ELF-1 (cell line): Measurements from ENCODE around the gene SAMSN1.
A peak's percentile ranks its signal among the peaks of the same experiment; 100 is the strongest.
"Not testable (repeated sequence)": the region's sequence is repeated elsewhere in the genome, so short reads cannot be mapped to it uniquely, and the experiment has no call there.

Source experiments
- DNase-seq: peaks from one replicate; pipeline ENCODE4 v3.0.0-alpha.2; 2016; ENCODE audit warnings: low read depth, low spot score

SAMSN1 gene

GRCh38 chr21:14528815-14529214, 17.3 kb downstream of the SAMSN1 start:
- no peak for DNase-seq

- DNase-seq = no peak
Observed at GRCh38 chr21:14527696-14528652, 18.1 kb downstream of the SAMSN1 start.

GRCh38 chr21:14526836-14527695, 19.0 kb downstream of the SAMSN1 start:
- DNase-seq = no peak

GRCh38 chr21:14526199-14526598, 19.9 kb downstream of the SAMSN1 start:
- DNase-seq = no peak

- DNase-seq = no peak
Observed at GRCh38 chr21:14523234-14523633, 22.9 kb downstream of the SAMSN1 start.

- no peak for DNase-seq
Observed at GRCh38 chr21:14522736-14523135, 23.4 kb downstream of the SAMSN1 start.

- peak; percentile 3 for DNase-seq
Observed at GRCh38 chr21:14520535-14520934, 25.6 kb downstream of the SAMSN1 start.

GRCh38 chr21:14519000-14519399, 27.1 kb downstream of the SAMSN1 start:
- DNase-seq = no peak

- DNase-seq = no peak
Observed at GRCh38 chr21:14513804-14514203, 32.3 kb downstream of the SAMSN1 start.

- DNase-seq = not testable (repeated sequence)
Observed at GRCh38 chr21:14506859-14507457, 39.2 kb downstream of the SAMSN1 start.

- DNase-seq = no peak
Observed at GRCh38 chr21:14500873-14501272, 45.2 kb downstream of the SAMSN1 start.

GRCh38 chr21:14499316-14499715, 46.8 kb downstream of the SAMSN1 start:
- no peak for DNase-seq

- no peak for DNase-seq
Observed at GRCh38 chr21:14497825-14498224, 48.3 kb downstream of the SAMSN1 start.

- DNase-seq = no peak
Observed at GRCh38 chr21:14495075-14495474, 51.0 kb downstream of the SAMSN1 start.

GRCh38 chr21:14494181-14494580, 51.9 kb downstream of the SAMSN1 start:
- DNase-seq = not testable (repeated sequence)

GRCh38 chr21:14493731-14494130, 52.4 kb downstream of the SAMSN1 start:
- peak; percentile 10 for DNase-seq

GRCh38 chr21:14492931-14493330, 53.2 kb downstream of the SAMSN1 start:
- DNase-seq = no peak

- no peak for DNase-seq
Observed at GRCh38 chr21:14491269-14491681, 54.8 kb downstream of the SAMSN1 start.

GRCh38 chr21:14488672-14489204, 57.4 kb downstream of the SAMSN1 start:
- no peak for DNase-seq

- DNase-seq = no peak
Observed at GRCh38 chr21:14487490-14488432, 58.4 kb downstream of the SAMSN1 start.

- no peak for DNase-seq
Observed at GRCh38 chr21:14486869-14487268, 59.2 kb downstream of the SAMSN1 start.
